GM10248 (cell line): Measurements from ENCODE around the gene CSNK1A1L.

Source experiments
- CTCF ChIA-PET: fragments of 300-600 bp; sonication (Branson Sonifier 250); formaldehyde crosslinking; extraction: SDS; loops from one replicate; lab custom pipeline; 2021; ENCODE audit warnings: antibody characterized with exemption; lab: Yijun Ruan, JAX
- POLR2A ChIA-PET: fragments of 350-650 bp; sonication (Branson Sonifier 250); formaldehyde crosslinking; extraction: SDS; loops from one replicate; lab custom pipeline; 2020; ENCODE audit warnings: antibody characterized with exemption; lab: Yijun Ruan, JAX
- DNase-seq: peaks from one replicate; pipeline ENCODE4 v3.0.0; 2012; ENCODE audit errors: extremely low spot score
- TF ChIP-seq, protein P1 (sequence below): IDR thresholded peaks from 2 replicates; pipeline ENCODE4 v1.5.1; 2012; ENCODE audit warnings: mild to moderate bottlenecking, low read depth; ENCODE audit errors: extremely low read depth, missing control alignments, control extremely low read depth

The CSNK1A1L gene

DNA sequence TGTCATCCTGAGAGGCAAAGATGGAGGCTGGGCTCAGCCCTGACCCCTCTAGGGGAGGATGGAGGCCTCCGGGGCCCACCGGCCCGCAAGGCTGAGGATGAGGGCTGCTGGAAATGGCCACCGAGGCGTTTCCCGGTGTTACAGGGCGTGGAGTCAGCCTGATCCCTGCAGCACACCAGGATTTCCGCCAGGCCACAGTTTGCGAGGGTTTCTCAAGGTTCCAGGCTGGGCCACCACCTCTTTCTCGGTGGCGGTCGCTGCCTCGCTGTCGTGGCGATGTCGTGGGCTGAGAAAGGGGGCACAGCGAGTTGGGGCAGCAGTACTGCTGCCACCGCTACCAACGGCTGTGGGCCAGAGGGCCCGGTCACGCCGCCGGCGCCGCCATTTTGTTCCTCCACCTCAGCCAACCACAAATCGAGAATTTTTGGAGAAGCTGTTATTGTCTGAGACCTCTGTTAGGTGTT lies at the start of gene CSNK1A1L:
Gene CSNK1A1L, minus strand, starts transcription at position 414 of the 464 bp plus-strand sequence. Its CDS starts 408 bp downstream, at position 6.
- no peak for DNase-seq

DNA sequence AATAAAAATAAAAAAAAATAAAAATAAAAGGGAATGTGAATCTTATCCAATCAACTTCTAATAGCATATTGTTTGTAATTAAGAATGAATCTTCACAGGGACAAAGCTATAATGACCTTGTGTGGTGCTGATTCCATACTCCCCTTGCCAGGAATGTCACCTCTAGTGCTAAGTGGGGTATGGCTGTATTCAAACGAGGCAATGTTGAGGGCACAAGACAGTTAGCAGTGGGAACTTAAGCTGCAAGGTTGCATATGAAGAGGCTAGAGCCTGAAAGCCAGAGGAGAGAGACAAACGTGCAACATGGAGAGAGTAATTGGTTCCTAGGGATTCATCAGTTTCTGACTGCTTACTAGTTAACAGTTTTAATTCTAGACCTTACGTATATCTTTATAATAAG lies 43.9 kb upstream of the CSNK1A1L start:
- ChIA-PET POLR2A (no interaction called here), CTCF (interaction anchor here (1.3 kb wide), 1 partner anchor 16 kb away, joined by 4 read pairs; no protein-coding TSS in a partner anchor)
- TF ChIP-seq, protein P1, sequence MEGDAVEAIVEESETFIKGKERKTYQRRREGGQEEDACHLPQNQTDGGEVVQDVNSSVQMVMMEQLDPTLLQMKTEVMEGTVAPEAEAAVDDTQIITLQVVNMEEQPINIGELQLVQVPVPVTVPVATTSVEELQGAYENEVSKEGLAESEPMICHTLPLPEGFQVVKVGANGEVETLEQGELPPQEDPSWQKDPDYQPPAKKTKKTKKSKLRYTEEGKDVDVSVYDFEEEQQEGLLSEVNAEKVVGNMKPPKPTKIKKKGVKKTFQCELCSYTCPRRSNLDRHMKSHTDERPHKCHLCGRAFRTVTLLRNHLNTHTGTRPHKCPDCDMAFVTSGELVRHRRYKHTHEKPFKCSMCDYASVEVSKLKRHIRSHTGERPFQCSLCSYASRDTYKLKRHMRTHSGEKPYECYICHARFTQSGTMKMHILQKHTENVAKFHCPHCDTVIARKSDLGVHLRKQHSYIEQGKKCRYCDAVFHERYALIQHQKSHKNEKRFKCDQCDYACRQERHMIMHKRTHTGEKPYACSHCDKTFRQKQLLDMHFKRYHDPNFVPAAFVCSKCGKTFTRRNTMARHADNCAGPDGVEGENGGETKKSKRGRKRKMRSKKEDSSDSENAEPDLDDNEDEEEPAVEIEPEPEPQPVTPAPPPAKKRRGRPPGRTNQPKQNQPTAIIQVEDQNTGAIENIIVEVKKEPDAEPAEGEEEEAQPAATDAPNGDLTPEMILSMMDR, result no peak
- DNase-seq, result no peak

More for the DNA sequence above, at the start of gene CSNK1A1L:
- TF ChIP-seq, protein P1, result no peak
- ChIA-PET POLR2A (no interaction called here), CTCF (no interaction called here)

DNA sequence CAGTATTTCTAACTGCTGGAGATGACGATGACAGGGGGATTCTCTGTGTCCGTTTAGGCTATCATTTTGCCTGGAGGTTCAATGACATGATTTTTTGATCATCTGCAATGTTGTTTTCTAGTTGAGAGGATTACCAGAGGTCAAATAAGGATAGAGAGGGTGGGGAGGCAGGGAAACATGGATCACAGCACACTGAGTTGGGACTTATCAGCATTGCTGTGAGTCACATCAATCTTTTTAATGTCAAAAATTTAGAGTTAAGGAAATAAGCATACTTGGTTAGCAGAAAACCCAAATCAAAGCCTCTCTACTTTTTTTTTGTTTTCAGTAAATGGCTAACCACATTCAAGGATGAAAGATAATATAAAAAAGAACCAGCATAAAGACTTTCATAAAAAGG lies 43.0 kb upstream of the CSNK1A1L start:
- CTCF ChIA-PET, result interaction anchor here (1.3 kb wide), 1 partner anchor 17 kb away, joined by 4 read pairs; no protein-coding TSS in a partner anchor
- TF ChIP-seq, protein P1, result no peak
- no peak for DNase-seq
- POLR2A ChIA-PET, result no interaction called here

DNA sequence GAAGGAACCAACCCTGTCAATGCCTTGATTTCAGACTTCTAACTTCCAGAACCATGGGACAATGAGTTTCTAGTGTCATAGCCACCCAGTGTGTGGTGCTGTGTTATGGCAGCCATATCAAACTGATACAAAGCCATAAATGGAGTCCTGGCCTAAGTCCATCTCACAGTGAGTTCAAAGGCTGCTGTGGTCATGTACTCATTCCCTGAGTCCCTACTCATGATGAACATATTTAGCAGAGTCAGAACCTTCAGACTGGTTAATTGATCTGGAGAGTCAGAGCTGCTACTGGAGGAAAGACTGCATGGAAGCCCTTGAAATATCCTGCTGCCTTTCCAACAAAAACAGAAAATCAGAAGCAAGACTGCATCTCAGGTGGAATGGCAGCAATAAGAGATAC lies 39.2 kb upstream of the CSNK1A1L start:
- ChIA-PET CTCF (no interaction called here), POLR2A (no interaction called here)
- TF ChIP-seq, protein P1, result no peak
- DNase-seq, result no peak

DNA sequence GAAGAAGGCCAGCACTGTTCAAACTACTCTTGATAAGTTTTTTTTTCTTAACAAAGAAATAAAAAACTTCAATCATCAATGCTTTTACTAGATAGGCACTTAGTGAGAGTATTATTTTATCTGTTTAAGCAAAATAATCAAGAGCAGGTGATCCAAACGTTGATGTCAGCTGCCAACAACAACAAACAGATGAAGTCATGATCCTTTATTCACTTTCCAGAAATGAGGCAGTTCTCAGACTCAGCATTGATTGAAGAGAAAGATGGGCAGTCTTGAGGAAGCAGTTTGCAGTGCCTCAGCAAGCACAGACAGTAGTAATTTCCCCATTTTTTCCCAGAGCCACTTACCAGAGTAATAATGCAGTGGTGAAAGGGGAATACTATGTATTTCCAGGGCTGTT lies 38.4 kb upstream of the CSNK1A1L start:
- ChIA-PET CTCF (no interaction called here), POLR2A (no interaction called here)
- TF ChIP-seq, protein P1, result no peak
- no peak for DNase-seq

DNA sequence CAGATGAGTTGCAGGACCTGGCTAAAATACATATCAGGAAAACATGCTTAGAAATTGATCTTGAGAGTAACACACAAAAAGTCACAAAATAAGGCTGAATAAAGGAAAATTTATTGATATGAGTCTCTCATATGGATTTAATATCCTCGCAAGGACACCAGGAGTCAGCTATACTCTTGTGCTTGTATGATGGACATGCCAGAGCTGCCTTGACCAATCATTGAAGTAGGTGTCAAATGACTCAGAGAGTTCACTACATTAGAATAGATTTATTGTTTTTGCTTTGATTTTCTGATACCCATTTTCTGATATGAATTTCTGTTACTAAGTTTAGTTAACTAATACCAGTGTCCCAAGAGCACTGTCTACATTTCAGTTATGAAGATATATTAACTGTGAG lies 37.4 kb upstream of the CSNK1A1L start:
- TF ChIP-seq, protein P1, result no peak
- ChIA-PET POLR2A (no interaction called here), CTCF (no interaction called here)
- no peak for DNase-seq
